Measurements from ENCODE around the gene RANBP3.

DNA sequence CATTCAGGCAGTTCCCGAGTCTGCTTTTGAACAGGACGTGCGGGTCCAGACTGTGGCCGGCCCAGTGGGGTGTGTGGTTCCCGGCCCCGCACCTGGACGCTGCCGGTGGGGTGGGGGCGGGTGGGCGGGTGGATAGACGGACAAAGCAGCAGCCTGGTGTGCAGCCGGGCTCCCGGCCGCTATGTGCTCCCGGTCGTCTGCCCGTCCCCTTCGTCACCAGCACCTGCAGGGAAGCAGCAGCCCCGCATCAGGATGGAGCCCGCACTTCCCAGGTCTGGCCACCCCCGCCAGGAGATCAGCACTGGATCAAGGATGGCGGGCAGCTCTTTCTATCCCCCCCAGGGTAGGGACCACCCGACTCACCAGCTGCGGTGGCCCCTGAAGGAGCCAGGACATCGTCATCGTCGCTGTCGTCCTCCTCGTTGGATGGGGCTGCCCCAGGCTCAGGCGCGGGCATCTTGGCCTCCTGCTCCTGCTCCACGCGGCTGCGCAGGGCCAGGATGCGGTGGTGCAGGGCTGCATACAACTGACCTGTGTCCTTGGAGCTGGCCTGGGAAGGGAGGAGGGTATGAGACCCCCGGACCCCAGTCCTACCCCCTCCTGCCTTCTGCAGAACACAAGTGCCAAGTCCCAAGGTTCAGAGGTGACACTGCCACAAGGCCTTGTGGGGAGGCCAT lies 60.4 kb downstream of the RANBP3 start:
- TF ChIP-seq, protein P1, sequence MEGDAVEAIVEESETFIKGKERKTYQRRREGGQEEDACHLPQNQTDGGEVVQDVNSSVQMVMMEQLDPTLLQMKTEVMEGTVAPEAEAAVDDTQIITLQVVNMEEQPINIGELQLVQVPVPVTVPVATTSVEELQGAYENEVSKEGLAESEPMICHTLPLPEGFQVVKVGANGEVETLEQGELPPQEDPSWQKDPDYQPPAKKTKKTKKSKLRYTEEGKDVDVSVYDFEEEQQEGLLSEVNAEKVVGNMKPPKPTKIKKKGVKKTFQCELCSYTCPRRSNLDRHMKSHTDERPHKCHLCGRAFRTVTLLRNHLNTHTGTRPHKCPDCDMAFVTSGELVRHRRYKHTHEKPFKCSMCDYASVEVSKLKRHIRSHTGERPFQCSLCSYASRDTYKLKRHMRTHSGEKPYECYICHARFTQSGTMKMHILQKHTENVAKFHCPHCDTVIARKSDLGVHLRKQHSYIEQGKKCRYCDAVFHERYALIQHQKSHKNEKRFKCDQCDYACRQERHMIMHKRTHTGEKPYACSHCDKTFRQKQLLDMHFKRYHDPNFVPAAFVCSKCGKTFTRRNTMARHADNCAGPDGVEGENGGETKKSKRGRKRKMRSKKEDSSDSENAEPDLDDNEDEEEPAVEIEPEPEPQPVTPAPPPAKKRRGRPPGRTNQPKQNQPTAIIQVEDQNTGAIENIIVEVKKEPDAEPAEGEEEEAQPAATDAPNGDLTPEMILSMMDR (IDR thresholded peaks at IDR 0.05), result no peak
- TF ChIP-seq POLR2AphosphoS5 (IDR thresholded peaks at IDR 0.05) (no peak), POLR2A (IDR thresholded peaks at IDR 0.05) (no peak)
